Measurements from ENCODE around the gene XYLT1. TPM values are rescaled to one million over a fixed set of nuclear protein-coding genes. Genes with fewer than 3 reads are reported as not detected.

Gene XYLT1
- total and polyA plus RNA-seq, 10 of the 15 experiments (the other 5 are each of a cell fraction or from before 2014, with no cell fraction given) = 0.88 to 14.8 (median 5.8) TPM

DNA sequence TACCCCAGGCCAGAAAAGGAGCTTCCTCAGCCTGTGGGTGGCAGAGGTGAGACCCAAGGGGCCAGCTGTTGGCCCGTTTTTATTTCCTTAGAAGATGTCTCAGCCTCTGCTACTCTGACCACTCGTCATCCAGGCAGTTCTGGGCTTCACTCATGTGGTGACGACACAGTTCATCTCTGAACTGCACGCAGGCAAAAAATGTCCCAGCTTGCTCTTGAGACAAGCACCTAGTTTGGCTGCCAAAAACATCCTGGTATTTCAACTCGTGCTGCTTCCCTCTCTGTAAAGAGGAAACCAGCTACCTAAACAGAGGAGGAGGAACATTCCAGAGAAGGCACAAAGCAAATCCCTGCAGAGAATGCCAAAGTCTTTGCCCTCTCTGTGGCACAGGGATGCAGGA, 125.7 kb downstream of the XYLT1 start (continued):
- TF ChIP-seq, protein P1, sequence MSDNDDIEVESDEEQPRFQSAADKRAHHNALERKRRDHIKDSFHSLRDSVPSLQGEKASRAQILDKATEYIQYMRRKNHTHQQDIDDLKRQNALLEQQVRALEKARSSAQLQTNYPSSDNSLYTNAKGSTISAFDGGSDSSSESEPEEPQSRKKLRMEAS (IDR thresholded peaks at IDR 0.05; ENCODE audit: low read depth, low read length) = no peak

DNA sequence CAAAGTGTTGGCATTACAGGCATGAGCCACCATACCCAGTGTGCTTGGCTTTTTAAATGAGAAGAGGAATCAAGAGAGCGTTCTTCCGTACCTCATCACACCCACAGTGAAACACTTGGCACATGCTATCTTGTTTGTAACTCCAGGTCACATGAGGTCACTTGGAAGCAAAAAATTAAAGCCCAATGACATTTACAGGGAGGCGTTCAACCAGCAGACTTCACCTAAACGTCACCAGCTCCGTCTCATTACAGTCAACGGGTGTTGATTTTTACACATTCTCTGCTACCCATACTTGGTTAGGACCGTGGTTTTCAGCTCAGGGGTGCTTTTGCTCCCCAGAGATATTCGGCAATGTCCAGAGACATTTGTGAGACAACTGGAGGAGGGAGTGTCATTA, 127.0 kb downstream of the XYLT1 start:
- H3K4me1 ChIP-seq (ENCODE audit: control insufficient read depth, insufficient read depth, low read length) = peaks cover 72% of the 10 kb centered on the region
- in situ Hi-C loops (cut with MboI) = loop anchor here (10.0 kb wide), 1 partner anchor 479 kb away; no protein-coding TSS in a partner anchor
- RAD21 ChIA-PET (ENCODE audit: unreplicated experiment) = interaction anchor here (0.7 to 8.0 kb wide), 9 partner anchors 21 to 124 kb away, joined by 3 to 162 read pairs (median 6); no protein-coding TSS in a partner anchor
- no peak overlapping the region for H2AFZ ChIP-seq (ENCODE audit: control insufficient read depth, low read depth, low read length)
- FAIRE-seq = no peak
- TF ChIP-seq NR2F1 (conservative IDR thresholded peaks at IDR 0.05) = peak; percentile 69
- no peak for TF ChIP-seq KDM1A (IDR thresholded peaks at IDR 0.05; ENCODE audit: borderline replicate concordance)
- 0 out of 2 replicates have a peak, but pooled peaks have one; percentile 19 for TF ChIP-seq RAD51 (IDR thresholded peaks at IDR 0.05)
- TF ChIP-seq BHLHE40 (IDR thresholded peaks at IDR 0.05; ENCODE audit: borderline replicate concordance in 1 of 2, low read depth in 2 of 2, low read length in 1 of 2) = peak in 1 of 2 experiments; percentile 63; a peak in 2 of 4 replicates
- TF ChIP-seq MEF2B (IDR thresholded peaks at IDR 0.05; ENCODE audit: partially characterized antibody, poor library complexity, severe bottlenecking) = peak; percentile 12
- TF ChIP-seq CBX3 (IDR thresholded peaks at IDR 0.05; ENCODE audit: borderline replicate concordance, low read depth) = no peak
- no peak overlapping the region for H3K9ac ChIP-seq (ENCODE audit: control insufficient read depth, insufficient read depth, low read length)
- no TSS peak for BruUV-seq (replicated peaks)
- H3K36me3 ChIP-seq (ENCODE audit: control insufficient read depth in 2 of 2, insufficient read depth in 2 of 2, low read length in 1 of 2) = no peaks in the 10 kb centered on the region
- WGBS (ENCODE audit: insufficient coverage, insufficient replicate concordance, low lambda C conversion rate, missing lambda C conversion rate) = 40% methylated on average over 8 of the region's 8 CpGs
- POLR2A ChIA-PET = interaction anchor here (0.8 to 6.6 kb wide), 7 partner anchors 9 to 42 kb away, joined by 3 to 46 read pairs (median 5); no protein-coding TSS in a partner anchor
- H3K79me2 ChIP-seq (ENCODE audit: control insufficient read depth, insufficient read depth, low read length) = no peaks in the 10 kb centered on the region
- CTCF ChIA-PET = interaction anchor here (1.0 to 5.6 kb wide), 6 partner anchors 15 to 124 kb away, joined by 4 to 47 read pairs (median 6); no protein-coding TSS in a partner anchor
- no peak overlapping the region for H3K4me3 ChIP-seq
- SMC1A ChIA-PET (ENCODE audit: uncharacterized antibody, unreplicated experiment) = interaction anchor here (0.9 to 10.3 kb wide), 10 partner anchors 19 to 126 kb away, joined by 3 to 303 read pairs (median 8); no protein-coding TSS in a partner anchor
- H4K20me1 ChIP-seq (ENCODE audit: control insufficient read depth, insufficient read depth) = no peaks in the 10 kb centered on the region
- no peak for ATAC-seq
- H3K4me2 ChIP-seq (ENCODE audit: control insufficient read depth, insufficient read depth) = peak overlapping the region; percentile 68; the same call in 1 of the 2 replicates
- no peaks in the 10 kb centered on the region for H3K9me3 ChIP-seq (replicated peaks; ENCODE audit: control insufficient read depth, insufficient read depth, low read length)
- H3K27ac ChIP-seq (ENCODE audit: control insufficient read depth, insufficient read depth) = peak overlapping the region; percentile 52; the same call in 1 of the 2 replicates
- intact Hi-C loops (cut with micrococcal nuclease; ENCODE audit: unreplicated experiment) = loop anchor here (2.0 kb wide), 2 partner anchors 43 to 119 kb away; no protein-coding TSS in a partner anchor
- DNase-seq (ENCODE audit: low read depth, low spot score) = no peak
- H3K27me3 ChIP-seq (replicated peaks in 1 of 2; ENCODE audit: control insufficient read depth in 2 of 2, insufficient read depth in 2 of 2, low read length in 1 of 2) = no peaks in the 10 kb centered on the region

Data from GM12878 (cell line).